MM.1S (cell line): ENCODE results near the gene ENTPD5.

Source experiments
- DNase-seq: peaks from one replicate; pipeline ENCODE4 v3.0.0-alpha.2; 2015
- H2AFZ ChIP-seq: fragments of 300-600 bp; sonication (generic); 2 replicates; pipeline ENCODE4 v1.6.0; 2016; ENCODE audit warnings: antibody characterized with exemption, low read length
- H3F3A ChIP-seq: fragments of 300-600 bp; sonication (generic); 2 replicates; pipeline ENCODE4 v1.6.1; 2016; ENCODE audit warnings: mild to moderate bottlenecking, antibody characterized with exemption, low read length, moderate library complexity, mixed read lengths; ENCODE audit not compliant: insufficient read depth
- H3K27ac ChIP-seq: fragments of 300-600 bp; sonication (generic); 2 replicates; pipeline ENCODE4 v1.5.1; 2016; ENCODE audit warnings: mild to moderate bottlenecking, low read length
- H3K27me3 ChIP-seq: fragments of 300-600 bp; sonication (generic); replicated peaks from 2 replicates; pipeline ENCODE4 v1.6.0; 2016; ENCODE audit warnings: low read length; ENCODE audit not compliant: insufficient read depth
- H3K36me3 ChIP-seq: fragments of 300-600 bp; sonication (generic); replicated peaks from 2 replicates; pipeline ENCODE4 v1.6.1; 2016; ENCODE audit warnings: mild to moderate bottlenecking, low read length, mixed read lengths; ENCODE audit not compliant: insufficient read depth
- H3K4me1 ChIP-seq: fragments of 300-600 bp; sonication (generic); 2 replicates; pipeline ENCODE4 v1.6.1; 2016; ENCODE audit warnings: low read length, mixed read lengths
- H3K4me2 ChIP-seq: fragments of 300-600 bp; sonication (generic); 2 replicates; pipeline ENCODE4 v1.6.0; 2016; ENCODE audit warnings: low read depth, low read length
- H3K4me3 ChIP-seq: fragments of 300-600 bp; sonication (generic); 2 replicates; pipeline ENCODE4 v1.5.1; 2016; ENCODE audit warnings: low read length, mixed read lengths
- H3K79me2 ChIP-seq: fragments of 300-600 bp; sonication (generic); 2 replicates; pipeline ENCODE4 v1.6.1; 2016; ENCODE audit warnings: mixed run types, low read length, mixed read lengths
- H3K9ac ChIP-seq: fragments of 300-600 bp; sonication (generic); 2 replicates; pipeline ENCODE4 v1.6.1; 2016; ENCODE audit warnings: low read length, mixed read lengths
- H3K9me2 ChIP-seq: fragments of 300-600 bp; sonication (generic); replicated peaks from 2 replicates; pipeline ENCODE4 v1.6.1; 2016; ENCODE audit warnings: mild to moderate bottlenecking, low read length, mixed read lengths; ENCODE audit not compliant: insufficient read depth
- H3K9me3 ChIP-seq: fragments of 300-600 bp; sonication (generic); replicated peaks from 2 replicates; pipeline ENCODE4 v1.6.1; 2016; ENCODE audit warnings: mild to moderate bottlenecking, low read length, mixed read lengths; ENCODE audit not compliant: insufficient read depth
- H4K20me1 ChIP-seq: fragments of 300-600 bp; sonication (generic); 2 replicates; pipeline ENCODE4 v1.6.1; 2016; ENCODE audit warnings: mild to moderate bottlenecking, low read length, moderate library complexity, mixed read lengths; ENCODE audit not compliant: insufficient read depth
- EZH2 ChIP-seq: fragments of 300-600 bp; sonication (generic); optimal IDR thresholded peaks from 2 replicates; pipeline ENCODE3; 2017; ENCODE audit warnings: low read depth, mild to moderate bottlenecking, antibody characterized with exemption, low read length, mixed read lengths
- EZH2phosphoT487 ChIP-seq: fragments of 300-600 bp; sonication (generic); IDR thresholded peaks from 2 replicates; pipeline ENCODE4 v1.6.1; 2018; ENCODE audit warnings: antibody characterized with exemption, low read length
- TF ChIP-seq, protein P1 (sequence below): fragments of 300-600 bp; sonication (generic); IDR thresholded peaks from 2 replicates; pipeline ENCODE4 v1.5.1; 2016; ENCODE audit warnings: antibody characterized with exemption, low read length, mixed read lengths

ENTPD5 gene

DNA sequence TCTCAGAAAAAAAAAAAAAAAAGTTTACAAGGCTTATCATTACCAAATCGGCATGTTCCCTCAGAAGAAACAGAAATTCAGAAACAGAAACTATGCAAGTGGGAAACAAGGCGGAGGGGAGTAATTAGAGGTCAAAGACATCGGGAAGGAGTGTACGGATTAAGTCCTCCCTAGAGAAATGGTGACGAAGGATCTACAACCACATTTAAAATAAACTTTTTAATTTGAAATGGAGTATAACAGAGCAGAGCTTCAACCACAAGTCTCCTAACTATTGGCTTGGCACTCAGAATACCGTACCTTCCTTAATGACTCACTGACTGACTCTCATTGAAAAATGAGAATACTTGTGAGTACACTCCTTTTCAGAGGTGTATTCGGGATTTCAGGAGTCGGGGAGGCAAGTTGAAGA lies 908 bp downstream of the ENTPD5 start:
- TF ChIP-seq, protein P1, sequence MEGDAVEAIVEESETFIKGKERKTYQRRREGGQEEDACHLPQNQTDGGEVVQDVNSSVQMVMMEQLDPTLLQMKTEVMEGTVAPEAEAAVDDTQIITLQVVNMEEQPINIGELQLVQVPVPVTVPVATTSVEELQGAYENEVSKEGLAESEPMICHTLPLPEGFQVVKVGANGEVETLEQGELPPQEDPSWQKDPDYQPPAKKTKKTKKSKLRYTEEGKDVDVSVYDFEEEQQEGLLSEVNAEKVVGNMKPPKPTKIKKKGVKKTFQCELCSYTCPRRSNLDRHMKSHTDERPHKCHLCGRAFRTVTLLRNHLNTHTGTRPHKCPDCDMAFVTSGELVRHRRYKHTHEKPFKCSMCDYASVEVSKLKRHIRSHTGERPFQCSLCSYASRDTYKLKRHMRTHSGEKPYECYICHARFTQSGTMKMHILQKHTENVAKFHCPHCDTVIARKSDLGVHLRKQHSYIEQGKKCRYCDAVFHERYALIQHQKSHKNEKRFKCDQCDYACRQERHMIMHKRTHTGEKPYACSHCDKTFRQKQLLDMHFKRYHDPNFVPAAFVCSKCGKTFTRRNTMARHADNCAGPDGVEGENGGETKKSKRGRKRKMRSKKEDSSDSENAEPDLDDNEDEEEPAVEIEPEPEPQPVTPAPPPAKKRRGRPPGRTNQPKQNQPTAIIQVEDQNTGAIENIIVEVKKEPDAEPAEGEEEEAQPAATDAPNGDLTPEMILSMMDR = no peak
- TF ChIP-seq EZH2 (no peak), EZH2phosphoT487 (no peak)
- Histone ChIP-seq H3K27ac (peak overlapping the region; percentile 63; the same call in 1 of the 2 replicates), H2AFZ (peak overlapping the region; percentile 83), H3K9me3 (no peaks in the 10 kb centered on the region), H3F3A (no peaks in the 10 kb centered on the region), H3K9ac (peak overlapping the region; percentile 63; the same call in 1 of the 2 replicates), H3K36me3 (no peaks in the 10 kb centered on the region), H4K20me1 (no peaks in the 10 kb centered on the region), H3K9me2 (no peaks in the 10 kb centered on the region), H3K27me3 (no peaks in the 10 kb centered on the region), H3K4me3 (peak overlapping the region; percentile 71), H3K4me1 (no peaks in the 10 kb centered on the region), H3K79me2 (no peaks in the 10 kb centered on the region), H3K4me2 (peak overlapping the region; percentile 61)
- no peak for DNase-seq

DNA sequence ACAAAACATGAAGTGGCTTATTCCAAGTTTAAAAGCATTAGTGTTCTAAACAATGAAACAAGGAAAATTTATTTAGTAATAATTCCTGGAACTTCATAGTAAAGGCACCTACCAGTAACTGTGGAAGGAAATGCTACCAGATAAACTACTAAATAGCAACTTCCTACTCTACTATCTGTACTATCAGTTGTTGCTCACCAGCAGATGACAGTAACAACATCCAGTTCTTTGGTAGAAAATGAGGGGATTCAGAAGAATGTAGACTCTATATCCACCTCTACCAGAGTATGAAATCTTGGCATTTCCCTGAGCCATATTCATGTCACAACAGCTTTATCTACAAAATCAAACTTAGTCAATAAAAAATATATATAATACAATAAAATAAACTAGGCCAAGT lies 3.1 kb downstream of the ENTPD5 start:
- TF ChIP-seq EZH2phosphoT487 = no peak
- TF ChIP-seq, protein P1 = no peak
- no peak for TF ChIP-seq EZH2
- Histone ChIP-seq H3K9ac (no peak overlapping the region), H3K4me2 (no peak overlapping the region), H3F3A (no peaks in the 10 kb centered on the region), H3K4me3 (no peak overlapping the region), H3K36me3 (no peaks in the 10 kb centered on the region), H3K9me3 (no peaks in the 10 kb centered on the region), H4K20me1 (no peaks in the 10 kb centered on the region), H3K4me1 (no peaks in the 10 kb centered on the region), H3K27me3 (no peaks in the 10 kb centered on the region), H3K9me2 (no peaks in the 10 kb centered on the region), H3K79me2 (no peaks in the 10 kb centered on the region), H2AFZ (no peak overlapping the region), H3K27ac (no peak overlapping the region)
- no peak for DNase-seq

DNA sequence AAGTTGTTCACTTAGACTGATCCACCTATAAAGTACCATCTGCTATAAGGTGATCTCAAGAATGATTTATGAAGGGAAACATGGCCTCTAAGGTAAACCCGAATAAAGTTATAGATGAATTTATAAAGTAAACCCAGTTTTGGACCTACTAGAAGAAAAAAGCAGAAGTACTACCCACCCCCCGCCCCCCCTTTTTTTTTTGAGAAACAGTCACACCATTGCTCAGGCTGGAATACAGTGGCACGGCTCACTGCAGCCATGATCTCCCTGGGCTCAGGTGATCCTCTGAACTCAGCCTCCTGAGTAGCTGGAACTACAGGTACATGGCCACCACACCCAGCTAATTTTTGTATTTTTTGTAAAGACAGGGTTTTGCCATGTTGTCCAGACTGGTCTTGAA lies 3.9 kb downstream of the ENTPD5 start:
- no peaks in the 10 kb centered on the region for H3K27me3 ChIP-seq
- H2AFZ ChIP-seq = no peak overlapping the region
- H3K79me2 ChIP-seq = no peaks in the 10 kb centered on the region
- DNase-seq = no peak
- H3K9ac ChIP-seq = no peak overlapping the region
- TF ChIP-seq, protein P1 = no peak
- TF ChIP-seq EZH2phosphoT487 (no peak), EZH2 (no peak)
- no peaks in the 10 kb centered on the region for H4K20me1 ChIP-seq
- no peak overlapping the region for H3K4me3 ChIP-seq
- no peak overlapping the region for H3K4me2 ChIP-seq
- H3F3A ChIP-seq = no peaks in the 10 kb centered on the region
- H3K9me3 ChIP-seq = no peaks in the 10 kb centered on the region
- H3K27ac ChIP-seq = no peak overlapping the region
- H3K36me3 ChIP-seq = no peaks in the 10 kb centered on the region
- no peaks in the 10 kb centered on the region for H3K9me2 ChIP-seq
- H3K4me1 ChIP-seq = no peaks in the 10 kb centered on the region
